Forelimb muscle (tissue), 1 donor: ENCODE data around the gene IRF2. TPM values are rescaled to one million over a fixed set of nuclear protein-coding genes. Genes with fewer than 3 reads are reported as not detected.
"Not testable (repeated sequence)": the region's sequence is repeated elsewhere in the genome, so short reads cannot be mapped to it uniquely, and the experiment has no call there.

ENCODE experiments used
- DNase-seq: peaks from one replicate; pipeline ENCODE4 v3.0.0-alpha.2; 2013; ENCODE audit warnings: low read depth
- polyA plus RNA-seq: library from polyadenylated mRNA; unstranded; fragments of 120-200 nt; gene quantifications from one replicate; pipeline ENCODE4 v1.2.1, GENCODE V29; 2013; ENCODE audit not compliant: insufficient read length

Gene IRF2
- polyA plus RNA-seq, 1 donor = 17.3 TPM

- no peak for DNase-seq
These were observed 125.8 kb downstream of the IRF2 start for GRCh38 chr4:184348311-184349233.

GRCh38 chr4:184347251-184348239 lies 126.8 kb downstream of the IRF2 start:
- no peak for DNase-seq

DNA sequence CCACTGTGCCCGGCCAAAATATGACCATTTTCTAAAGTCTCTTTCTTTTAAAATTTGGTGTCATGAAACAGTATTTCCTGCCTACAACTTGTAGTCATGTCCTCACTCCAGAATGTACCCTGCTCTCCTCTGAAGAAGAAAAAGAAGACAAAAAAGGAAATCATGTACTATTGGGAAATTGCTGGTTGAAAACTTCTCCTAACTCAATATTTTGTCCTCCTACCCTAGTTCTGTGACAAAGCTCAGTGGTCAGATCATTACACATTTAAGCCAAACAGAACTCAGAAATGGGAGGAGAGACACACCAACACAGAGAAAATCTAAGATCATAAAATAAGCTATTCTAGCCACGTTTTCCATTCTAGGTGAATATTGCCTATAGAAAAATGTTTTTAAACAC lies 127.7 kb downstream of the IRF2 start:
- no peak for DNase-seq

GRCh38 chr4:184346273-184346672 lies 128.1 kb downstream of the IRF2 start:
- not testable (repeated sequence) for DNase-seq

DNA sequence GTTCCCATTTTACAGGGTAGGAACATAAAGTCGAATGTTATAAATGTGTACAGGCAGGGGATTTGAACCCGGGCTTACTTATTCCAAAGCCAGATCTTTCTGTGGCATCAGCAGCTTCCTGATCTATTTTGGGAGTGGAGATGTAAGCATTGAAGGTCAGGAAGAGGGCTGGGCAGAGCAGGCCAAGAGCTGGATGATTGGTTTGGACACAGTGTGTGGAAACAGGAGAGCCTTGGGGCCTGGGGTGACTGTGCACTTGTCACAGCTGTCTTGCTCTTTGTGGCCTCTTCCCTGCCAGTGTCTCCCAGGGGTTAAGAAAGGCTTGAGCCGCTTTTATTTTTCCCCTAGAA lies 128.8 kb downstream of the IRF2 start:
- DNase-seq = no peak

GRCh38 chr4:184344899-184345572 lies 129.3 kb downstream of the IRF2 start:
- DNase-seq = no peak

GRCh38 chr4:184344435-184344834 lies 129.9 kb downstream of the IRF2 start:
- no peak for DNase-seq

DNA sequence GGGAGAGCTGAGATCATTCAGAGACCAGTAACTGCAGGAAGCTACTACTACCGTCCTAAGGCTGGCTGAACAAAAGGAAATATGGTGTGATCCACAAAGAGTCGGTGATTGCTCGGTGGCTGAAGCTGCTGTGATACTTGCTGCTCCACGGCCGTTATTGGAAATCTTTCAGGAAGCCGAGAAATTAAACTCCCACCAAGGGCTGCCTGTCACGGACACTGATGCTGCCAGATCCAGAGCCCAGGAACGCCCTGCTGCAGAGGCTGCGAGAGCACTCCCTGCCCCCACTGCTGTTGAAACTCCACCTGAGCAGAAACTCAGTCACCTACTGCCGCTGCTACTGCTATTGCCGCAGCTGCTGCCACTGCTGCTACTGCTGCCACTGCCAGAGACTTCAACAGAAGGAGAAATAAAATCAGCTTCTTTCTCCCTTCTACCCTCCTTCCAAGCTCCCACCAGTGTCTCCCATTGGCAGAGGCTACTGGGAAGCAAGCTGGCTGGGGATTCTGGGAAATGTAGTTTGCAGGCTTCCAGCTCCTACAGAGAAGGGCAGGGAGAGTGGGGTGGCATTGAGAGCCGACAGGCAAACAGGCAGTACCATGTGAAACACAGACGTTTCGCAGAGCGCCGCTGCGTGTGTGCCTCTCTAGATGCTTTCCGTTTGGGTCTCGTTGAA lies 130.7 kb downstream of the IRF2 start:
- no peak for DNase-seq

- DNase-seq = not testable (repeated sequence)
These were observed 131.5 kb downstream of the IRF2 start for GRCh38 chr4:184342857-184343237.

DNA sequence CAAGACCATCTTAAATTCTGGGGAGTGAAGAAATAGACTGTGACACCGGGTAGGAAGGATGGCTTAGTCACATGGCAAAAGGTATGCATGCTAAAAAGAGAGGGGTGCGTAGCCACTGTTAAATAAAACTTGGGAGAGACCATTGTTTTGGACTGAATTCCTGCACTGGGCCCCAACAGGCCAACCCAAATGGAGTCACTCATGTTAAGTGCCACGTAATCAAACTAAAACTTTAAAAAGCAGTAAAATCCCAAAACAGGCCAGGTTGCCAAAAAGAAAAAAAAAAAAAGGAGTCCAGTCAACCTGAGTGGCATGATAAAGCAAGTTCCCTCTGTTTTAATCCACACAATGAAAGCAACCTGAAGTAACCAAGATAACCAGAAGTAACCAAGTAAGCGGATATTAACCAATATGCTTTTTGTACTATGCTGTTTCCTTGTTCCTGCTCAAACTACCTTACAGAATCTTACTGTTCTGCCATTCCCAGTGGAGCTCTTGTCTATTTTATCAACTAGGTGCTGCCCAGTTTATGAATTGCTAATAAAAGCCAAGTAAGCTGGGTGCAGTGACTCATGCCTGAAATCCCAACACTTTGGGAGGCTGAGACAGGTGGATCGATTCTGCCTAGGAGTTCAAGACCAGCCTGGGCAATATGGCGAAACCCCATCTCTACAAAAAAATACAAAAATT lies 132.0 kb downstream of the IRF2 start:
- no peak for DNase-seq

DNA sequence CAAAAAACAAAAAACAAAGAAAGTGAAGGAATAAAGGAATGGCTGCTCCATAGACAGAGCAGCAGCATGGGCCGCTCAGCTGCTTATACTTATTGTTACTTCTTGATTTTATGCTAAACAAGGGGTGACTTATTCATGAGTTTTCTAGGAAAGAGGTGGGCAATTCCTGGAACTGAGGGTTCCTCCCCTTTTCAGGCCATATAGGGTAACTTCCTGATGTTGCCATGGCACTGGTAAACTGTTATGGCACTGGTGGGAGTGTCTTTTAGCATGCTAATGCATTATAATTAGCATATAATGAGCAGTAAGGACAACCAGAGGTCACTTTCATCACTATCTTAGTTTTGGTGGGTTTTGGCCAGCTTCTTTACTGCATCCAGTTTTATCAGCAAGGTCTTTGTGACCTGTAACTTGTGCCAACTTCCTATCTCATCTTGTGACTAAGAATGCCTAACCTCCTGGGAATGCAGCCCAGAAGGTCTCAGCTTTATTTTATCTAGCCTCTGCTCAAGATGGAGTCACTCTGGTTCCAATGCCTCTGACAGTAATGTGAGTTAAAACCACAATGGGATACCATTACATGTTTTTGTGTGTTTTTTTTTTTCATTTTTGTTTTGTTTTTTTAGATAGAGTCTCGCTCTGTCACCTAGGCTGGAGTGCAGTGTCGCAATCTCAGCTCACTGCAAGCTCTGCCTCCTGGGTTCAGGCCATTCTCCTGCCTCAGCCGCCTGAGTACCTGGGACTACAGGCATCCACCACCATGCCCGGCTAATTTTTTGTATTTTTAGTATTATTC lies 134.8 kb downstream of the IRF2 start:
- not testable (repeated sequence) for DNase-seq

DNA sequence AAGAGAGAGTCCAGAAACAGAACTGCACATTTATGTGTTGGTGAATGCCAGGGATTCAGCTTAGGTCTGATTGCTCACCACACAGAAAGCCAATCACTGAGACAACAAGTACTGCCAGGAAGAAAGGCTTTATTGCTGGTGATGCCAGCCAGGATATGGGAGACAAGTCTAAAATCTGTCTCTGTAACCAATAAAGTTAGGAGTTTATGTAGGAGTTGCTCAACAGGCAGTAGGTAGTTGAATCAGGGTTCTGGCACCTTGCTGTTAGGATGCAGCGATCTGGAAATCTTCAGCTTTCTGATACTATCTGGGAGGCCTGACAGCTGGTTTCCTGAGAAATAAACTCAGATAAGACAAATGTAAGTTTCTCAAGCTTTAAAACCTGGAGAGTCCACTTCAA lies 136.4 kb downstream of the IRF2 start:
- DNase-seq = no peak

Other genes with a start within 250 kb of the IRF2 start
- gene CASP3, start 174.9 kb upstream of the IRF2 start, polyA plus RNA-seq = 44.7 TPM
- 31.6 TPM for gene PRIMPOL, start 175.2 kb upstream of the IRF2 start, polyA plus RNA-seq